ENCODE results near the gene SPRN. TPM values are rescaled to one million over a fixed set of nuclear protein-coding genes. Genes with fewer than 3 reads are reported as not detected.

SPRN gene
- total RNA-seq, 1 donor from 2014 or later: not detected

DNA sequence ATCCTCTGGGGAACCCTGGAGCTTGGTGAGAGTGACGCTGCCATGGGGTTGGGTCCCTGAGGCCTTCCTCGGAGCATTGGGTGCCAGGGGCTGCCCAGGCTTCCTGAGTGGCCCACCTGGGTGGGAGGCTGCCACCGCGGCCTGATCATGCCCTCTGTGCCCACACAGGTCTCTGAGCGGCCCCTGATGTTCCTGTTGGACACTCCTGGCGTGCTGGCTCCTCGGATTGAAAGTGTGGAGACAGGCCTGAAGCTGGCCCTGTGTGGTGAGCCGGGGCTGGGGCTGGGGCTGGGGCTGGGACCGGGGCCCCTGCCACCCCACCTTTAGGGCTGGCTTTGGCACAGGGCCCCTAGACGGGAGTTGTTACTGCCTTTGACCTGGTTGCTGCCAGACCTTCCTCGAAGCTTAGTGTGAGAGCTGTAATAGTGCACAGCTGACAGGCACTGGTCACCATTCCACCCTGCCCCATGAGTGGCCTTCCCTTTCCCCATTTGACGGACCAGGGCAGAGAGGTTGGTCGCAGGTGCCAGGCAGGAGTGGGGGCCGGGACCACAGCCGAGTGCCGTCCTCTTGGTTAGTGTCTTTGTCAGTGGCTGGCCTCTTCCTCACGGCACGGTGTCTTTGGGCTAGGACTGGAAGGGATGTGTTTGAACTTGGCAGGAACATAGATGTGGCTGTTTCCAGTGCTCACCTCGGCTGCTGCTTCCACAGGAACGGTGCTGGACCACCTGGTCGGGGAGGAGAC, 22.3 kb downstream of the SPRN start:
- Histone ChIP-seq H3K4me1 (peaks cover 5% of the 10 kb centered on the region), H3K27ac (replicated peaks) (no peak overlapping the region), H3K9me3 (replicated peaks) (no peaks in the 10 kb centered on the region), H3K4me3 (no peak overlapping the region), H3K27me3 (ENCODE audit: low read depth) (no peaks in the 10 kb centered on the region), H3K36me3 (peaks cover 93% of the 10 kb centered on the region)
- intact Hi-C loops (cut with micrococcal nuclease): no loop called here
- no peak for DNase-seq
- no peak for TF ChIP-seq CTCF (IDR thresholded peaks at IDR 0.05; ENCODE audit: borderline replicate concordance)

DNA sequence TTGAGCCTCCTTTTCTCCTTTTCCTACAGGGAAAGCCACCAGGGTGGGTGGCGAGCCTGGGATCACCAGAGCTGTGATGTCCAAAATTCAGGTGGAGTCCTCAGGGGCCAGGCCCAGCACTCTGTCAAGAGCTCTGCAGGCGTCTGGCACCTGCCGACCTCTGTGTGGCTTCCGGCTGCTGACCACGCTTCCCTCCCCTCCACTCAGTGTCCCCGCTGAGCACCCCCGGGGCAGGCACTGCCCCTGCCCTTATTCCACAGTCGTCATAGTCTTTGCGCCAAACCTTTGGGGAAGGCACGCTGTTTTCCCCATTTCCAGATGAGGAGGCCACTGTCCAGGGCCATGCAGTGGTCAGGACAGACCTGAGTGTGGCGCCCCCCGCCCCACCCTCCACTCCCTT, 22.9 kb downstream of the SPRN start:
- Histone ChIP-seq H3K36me3 (peaks cover 93% of the 10 kb centered on the region), H3K27ac (replicated peaks) (no peak overlapping the region), H3K4me3 (no peak overlapping the region), H3K27me3 (ENCODE audit: low read depth) (no peaks in the 10 kb centered on the region), H3K9me3 (replicated peaks) (no peaks in the 10 kb centered on the region), H3K4me1 (peaks cover 5% of the 10 kb centered on the region)
- no peak for DNase-seq
- no peak for TF ChIP-seq CTCF (IDR thresholded peaks at IDR 0.05; ENCODE audit: borderline replicate concordance)
- intact Hi-C loops (cut with micrococcal nuclease): no loop called here

- H3K27me3 ChIP-seq (ENCODE audit: low read depth): no peaks in the 10 kb centered on the region
- no peak overlapping the region for H3K27ac ChIP-seq (replicated peaks)
- H3K9me3 ChIP-seq (replicated peaks): no peaks in the 10 kb centered on the region
- DNase-seq: no peak
- peaks cover 93% of the 10 kb centered on the region for H3K36me3 ChIP-seq
- no peak for TF ChIP-seq CTCF (IDR thresholded peaks at IDR 0.05; ENCODE audit: borderline replicate concordance)
- intact Hi-C loops (cut with micrococcal nuclease): no loop called here
- no peak overlapping the region for H3K4me3 ChIP-seq
- H3K4me1 ChIP-seq: peaks cover 5% of the 10 kb centered on the region
Measured at GRCh38 chr10:133400624-133401424, 23.6 kb downstream of the SPRN start.

DNA sequence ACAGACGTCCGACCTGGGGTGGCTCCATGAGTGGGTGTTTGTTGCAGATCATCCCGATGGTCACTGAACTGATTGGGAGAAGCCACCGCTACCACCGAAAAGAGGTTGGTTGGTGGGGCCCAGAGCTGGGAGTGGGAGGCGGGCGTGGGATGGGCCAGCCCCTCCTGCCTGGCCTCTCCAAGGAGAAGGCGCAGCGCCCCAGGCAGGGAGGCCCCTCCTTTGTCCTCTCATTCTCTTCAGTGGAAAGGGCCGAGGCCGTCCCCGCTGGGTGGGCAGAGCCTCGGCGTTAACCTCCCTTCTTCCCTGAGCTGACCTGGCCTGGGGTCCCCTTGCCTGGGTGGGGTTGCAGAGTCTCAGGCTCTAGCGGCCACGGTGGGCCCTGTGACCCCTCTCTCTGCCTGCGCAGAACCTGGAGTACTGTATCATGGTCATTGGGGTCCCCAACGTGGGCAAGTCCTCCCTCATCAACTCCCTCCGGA, 25.3 kb downstream of the SPRN start:
- Histone ChIP-seq H3K4me3 (no peak overlapping the region), H3K9me3 (replicated peaks) (no peaks in the 10 kb centered on the region), H3K27ac (replicated peaks) (no peak overlapping the region), H3K36me3 (peaks cover 81% of the 10 kb centered on the region), H3K27me3 (ENCODE audit: low read depth) (no peaks in the 10 kb centered on the region), H3K4me1 (peaks cover 22% of the 10 kb centered on the region)
- TF ChIP-seq CTCF (IDR thresholded peaks at IDR 0.05; ENCODE audit: borderline replicate concordance): no peak
- no peak for DNase-seq
- intact Hi-C loops (cut with micrococcal nuclease): no loop called here

GRCh38 chr10:133397938-133398337, 26.5 kb downstream of the SPRN start:
- no peak overlapping the region for H3K4me3 ChIP-seq
- peaks cover 72% of the 10 kb centered on the region for H3K36me3 ChIP-seq
- H3K27me3 ChIP-seq (ENCODE audit: low read depth): no peaks in the 10 kb centered on the region
- intact Hi-C loops (cut with micrococcal nuclease): no loop called here
- no peaks in the 10 kb centered on the region for H3K9me3 ChIP-seq (replicated peaks)
- no peak overlapping the region for H3K27ac ChIP-seq (replicated peaks)
- TF ChIP-seq CTCF (IDR thresholded peaks at IDR 0.05; ENCODE audit: borderline replicate concordance): no peak
- peaks cover 28% of the 10 kb centered on the region for H3K4me1 ChIP-seq
- no peak for DNase-seq

Measured in left ventricle myocardium inferior (tissue), 1 donor.